ACC112 (cell line): ENCODE data around the gene NTRK1.

Experiments
- H2AFZ ChIP-seq: fragments of 200-600 bp; sonication (generic); one replicate; pipeline ENCODE4 v1.6.0; 2017; ENCODE audit warnings: antibody characterized with exemption, low read length; ENCODE audit not compliant: unreplicated experiment
- H3K27ac ChIP-seq: fragments of 200-600 bp; sonication (generic); 2 replicates; pipeline ENCODE4 v1.5.1; 2014; ENCODE audit warnings: low read depth, mild to moderate bottlenecking, antibody characterized with exemption, low read length, moderate library complexity
- H3K27me3 ChIP-seq: fragments of 200-600 bp; sonication (generic); 2 replicates; pipeline ENCODE4 v1.6.1; 2014; ENCODE audit warnings: mild to moderate bottlenecking, antibody characterized with exemption, low read length, moderate library complexity, mixed read lengths; ENCODE audit not compliant: insufficient read depth
- H3K36me3 ChIP-seq: fragments of 200-600 bp; sonication (generic); 2 replicates; pipeline ENCODE4 v1.6.1; 2016; ENCODE audit warnings: mild to moderate bottlenecking, antibody characterized with exemption, low read length, moderate library complexity, mixed read lengths; ENCODE audit not compliant: insufficient read depth
- H3K4me1 ChIP-seq: fragments of 200-600 bp; sonication (generic); one replicate; pipeline ENCODE4 v1.6.1; 2016; ENCODE audit warnings: low read length, mixed read lengths; ENCODE audit not compliant: insufficient read depth, unreplicated experiment, control insufficient read depth
- H3K4me3 ChIP-seq: fragments of 200-600 bp; sonication (generic); 2 replicates; pipeline ENCODE4 v1.5.1; 2014; ENCODE audit warnings: mild to moderate bottlenecking, low read depth, low read length
- H3K79me2 ChIP-seq: fragments of 200-600 bp; sonication (generic); one replicate; pipeline ENCODE4 v1.6.0; 2016; ENCODE audit warnings: low read length; ENCODE audit not compliant: control insufficient read depth, unreplicated experiment, insufficient read depth

Gene NTRK1

DNA sequence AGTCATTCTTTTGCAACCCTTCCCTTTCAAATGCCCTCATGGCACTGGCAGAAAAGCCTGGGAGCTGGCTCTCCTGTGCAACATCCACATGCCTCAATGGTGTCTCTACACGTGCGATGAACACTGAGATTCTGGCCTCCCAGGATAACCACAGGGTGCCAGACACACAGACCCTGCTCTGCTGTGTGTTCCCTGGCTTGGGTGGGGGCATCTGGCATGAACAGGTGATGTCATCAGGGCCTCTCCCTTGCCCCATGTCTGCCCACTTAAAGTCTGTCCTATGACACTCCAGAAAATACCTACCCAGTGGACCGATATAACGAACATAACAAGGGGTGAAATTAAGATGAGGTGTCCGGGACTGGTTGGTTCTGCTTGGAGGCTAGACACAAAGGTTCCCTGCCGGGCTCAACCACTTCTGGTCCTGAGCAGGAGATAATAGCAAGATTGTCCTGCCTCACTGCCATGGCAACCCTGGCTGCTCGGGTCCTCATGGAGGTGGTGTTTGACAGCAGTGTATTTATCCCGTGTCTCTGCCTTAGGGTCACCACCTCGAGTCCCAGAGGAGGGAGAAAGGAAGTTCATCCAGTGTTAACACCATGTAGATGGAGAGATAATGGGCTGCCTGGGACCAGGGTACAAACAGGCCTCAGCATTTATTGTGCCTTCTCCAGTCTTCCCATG is 21.1 kb upstream of the NTRK1 start:
- no peaks in the 10 kb centered on the region for H3K79me2 ChIP-seq
- H3K4me1 ChIP-seq, result no peaks in the 10 kb centered on the region
- no peak overlapping the region for H3K4me3 ChIP-seq
- H3K27ac ChIP-seq, result no peak overlapping the region
- H2AFZ ChIP-seq, result no peak overlapping the region
- H3K36me3 ChIP-seq, result no peaks in the 10 kb centered on the region
- H3K27me3 ChIP-seq, result peaks cover 16% of the 10 kb centered on the region

- Histone ChIP-seq H3K27me3 (peaks cover 13% of the 10 kb centered on the region; the same call in 1 of the 2 replicates), H3K27ac (no peak overlapping the region), H3K4me3 (no peak overlapping the region), H3K4me1 (no peaks in the 10 kb centered on the region), H2AFZ (no peak overlapping the region), H3K79me2 (no peaks in the 10 kb centered on the region), H3K36me3 (no peaks in the 10 kb centered on the region)
Observed at GRCh38 chr1:156840186-156840897, 20.3 kb upstream of the NTRK1 start.

- no peak overlapping the region for H3K4me3 ChIP-seq
- no peaks in the 10 kb centered on the region for H3K36me3 ChIP-seq
- no peak overlapping the region for H2AFZ ChIP-seq
- peaks cover 14% of the 10 kb centered on the region; the same call in 1 of the 2 replicates for H3K27me3 ChIP-seq
- no peaks in the 10 kb centered on the region for H3K79me2 ChIP-seq
- H3K4me1 ChIP-seq, result no peaks in the 10 kb centered on the region
- H3K27ac ChIP-seq, result no peak overlapping the region
Observed at GRCh38 chr1:156840898-156841279, 19.8 kb upstream of the NTRK1 start.

DNA sequence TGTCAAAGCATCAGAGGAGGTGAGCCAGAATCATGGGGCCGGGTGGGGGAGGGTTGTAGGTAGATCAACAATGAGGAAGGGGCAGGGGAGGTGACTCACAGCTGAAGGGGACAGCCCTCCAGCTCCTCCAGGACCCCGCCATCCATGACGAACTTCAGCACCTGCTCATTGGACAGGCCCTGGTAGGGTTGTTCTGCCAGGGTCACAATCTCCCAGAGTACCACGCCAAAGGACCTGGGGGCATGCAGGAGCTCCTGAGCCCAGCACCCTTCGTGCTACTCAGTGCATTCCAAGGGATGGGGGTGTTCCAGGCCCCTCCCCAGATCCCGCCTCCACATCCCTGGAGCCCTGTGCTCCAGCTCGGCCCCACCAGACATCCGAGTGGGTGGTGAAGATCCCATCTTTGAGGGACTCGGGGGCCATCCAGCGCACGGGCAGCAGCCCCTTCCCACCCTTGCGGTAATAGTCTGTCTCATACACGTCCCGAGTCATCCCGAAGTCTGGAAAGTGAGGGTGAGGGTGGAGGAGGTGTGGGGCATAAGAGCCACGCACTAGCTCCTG is 19.3 kb upstream of the NTRK1 start:
- peaks cover 18% of the 10 kb centered on the region; the same call in 1 of the 2 replicates for H3K27me3 ChIP-seq

DNA sequence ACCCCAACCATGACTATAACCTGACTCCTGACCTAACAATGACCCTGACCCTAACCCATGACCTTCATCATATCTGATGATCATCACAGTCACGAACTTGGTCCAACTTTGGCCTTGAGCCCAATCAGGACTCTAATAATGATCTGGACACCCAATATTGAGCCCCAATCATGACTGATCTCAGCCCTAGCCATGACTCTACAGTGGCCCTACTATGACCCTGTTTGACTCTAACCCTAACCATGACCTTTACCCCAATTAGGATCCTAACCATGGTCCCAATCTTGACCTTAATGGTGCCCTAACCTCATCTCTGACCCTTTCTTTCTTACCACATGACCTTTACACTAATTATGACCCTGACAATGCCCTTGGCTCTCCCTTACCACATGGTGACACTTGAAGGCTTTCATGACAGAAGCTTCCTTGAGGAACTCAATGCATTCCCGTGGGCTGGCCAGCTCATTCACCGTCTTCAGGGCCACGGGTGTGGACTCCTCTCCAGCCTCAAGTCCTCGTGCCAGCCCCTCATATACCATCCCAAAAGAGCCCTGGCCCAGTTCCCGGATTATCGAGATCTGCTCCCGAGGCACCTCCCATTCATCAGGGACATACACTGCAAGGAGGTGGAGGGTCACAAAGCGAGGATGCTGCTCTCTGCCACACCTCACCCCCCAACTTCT is 17.9 kb upstream of the NTRK1 start:
- H3K4me1 ChIP-seq, result no peaks in the 10 kb centered on the region
- no peaks in the 10 kb centered on the region for H3K79me2 ChIP-seq
- peaks cover 28% of the 10 kb centered on the region for H3K27me3 ChIP-seq
- no peak overlapping the region for H3K4me3 ChIP-seq
- no peak overlapping the region for H3K27ac ChIP-seq
- no peaks in the 10 kb centered on the region for H3K36me3 ChIP-seq
- H2AFZ ChIP-seq, result no peak overlapping the region

More for the DNA sequence above, 19.3 kb upstream of the NTRK1 start:
- no peak overlapping the region for H3K27ac ChIP-seq
- no peaks in the 10 kb centered on the region for H3K79me2 ChIP-seq
- H3K4me1 ChIP-seq, result no peaks in the 10 kb centered on the region
- H3K36me3 ChIP-seq, result no peaks in the 10 kb centered on the region
- no peak overlapping the region for H3K4me3 ChIP-seq
- no peak overlapping the region for H2AFZ ChIP-seq

DNA sequence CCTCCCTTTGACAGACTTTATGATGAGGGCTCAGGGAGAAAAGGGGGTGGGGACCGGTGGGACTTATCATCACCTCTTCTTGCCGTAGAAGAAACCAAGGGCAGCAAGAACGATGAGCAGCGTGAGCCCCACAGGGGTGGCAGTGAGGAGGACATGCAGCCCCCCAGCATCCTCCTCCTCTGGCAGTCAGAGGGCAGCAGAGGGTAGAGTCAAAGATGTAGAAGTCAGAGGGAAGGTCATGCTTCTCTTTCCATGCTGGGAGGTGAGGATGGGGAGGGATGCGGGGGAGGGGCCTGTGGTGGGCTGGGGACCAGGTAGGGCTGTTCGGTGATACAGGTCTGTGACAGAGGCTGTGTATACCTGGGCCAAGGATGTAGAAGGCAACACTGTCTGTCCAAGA is 16.6 kb upstream of the NTRK1 start:
- Histone ChIP-seq H3K4me1 (no peaks in the 10 kb centered on the region), H2AFZ (no peak overlapping the region), H3K27me3 (peaks cover 42% of the 10 kb centered on the region), H3K27ac (no peak overlapping the region), H3K4me3 (no peak overlapping the region), H3K79me2 (no peaks in the 10 kb centered on the region), H3K36me3 (no peaks in the 10 kb centered on the region)

GRCh38 chr1:156844638-156845037 is 16.0 kb upstream of the NTRK1 start:
- Histone ChIP-seq H3K36me3 (no peaks in the 10 kb centered on the region), H3K4me3 (no peak overlapping the region), H3K27me3 (peaks cover 42% of the 10 kb centered on the region), H3K27ac (no peak overlapping the region), H2AFZ (no peak overlapping the region), H3K4me1 (no peaks in the 10 kb centered on the region), H3K79me2 (no peaks in the 10 kb centered on the region)

- H2AFZ ChIP-seq, result no peak overlapping the region
- H3K27me3 ChIP-seq, result peaks cover 42% of the 10 kb centered on the region
- H3K4me3 ChIP-seq, result no peak overlapping the region
- H3K36me3 ChIP-seq, result no peaks in the 10 kb centered on the region
- H3K27ac ChIP-seq, result no peak overlapping the region
- no peaks in the 10 kb centered on the region for H3K4me1 ChIP-seq
- no peaks in the 10 kb centered on the region for H3K79me2 ChIP-seq
Observed at GRCh38 chr1:156845055-156845952, 15.4 kb upstream of the NTRK1 start.

GRCh38 chr1:156845953-156846545 is 14.6 kb upstream of the NTRK1 start:
- Histone ChIP-seq H3K27ac (no peak overlapping the region), H3K36me3 (no peaks in the 10 kb centered on the region), H3K27me3 (peaks cover 42% of the 10 kb centered on the region), H3K79me2 (no peaks in the 10 kb centered on the region), H3K4me1 (no peaks in the 10 kb centered on the region), H3K4me3 (no peak overlapping the region), H2AFZ (no peak overlapping the region)

DNA sequence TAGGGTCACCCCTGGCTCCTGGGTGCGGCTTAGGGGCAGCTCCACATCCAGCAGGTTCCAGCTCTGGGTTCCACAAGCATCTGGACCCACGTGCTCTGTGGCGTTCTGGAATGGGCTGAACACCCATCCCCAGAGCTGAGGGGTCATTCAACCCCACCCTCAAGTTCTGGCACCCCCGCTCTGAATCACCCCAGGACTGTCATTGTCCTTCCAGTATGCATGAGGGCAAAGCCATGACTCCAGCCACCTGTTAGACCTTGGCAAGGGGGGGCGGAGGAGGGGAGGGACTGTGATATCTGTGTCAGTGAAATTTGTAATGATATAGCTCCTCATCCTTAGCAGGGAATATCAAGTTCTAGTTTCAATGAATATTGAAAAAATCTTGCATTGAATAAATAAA is 14.0 kb upstream of the NTRK1 start:
- no peaks in the 10 kb centered on the region for H3K36me3 ChIP-seq
- H2AFZ ChIP-seq, result no peak overlapping the region
- no peak overlapping the region for H3K4me3 ChIP-seq
- H3K4me1 ChIP-seq, result no peaks in the 10 kb centered on the region
- no peaks in the 10 kb centered on the region for H3K79me2 ChIP-seq
- H3K27me3 ChIP-seq, result peaks cover 42% of the 10 kb centered on the region
- no peak overlapping the region for H3K27ac ChIP-seq
